ENCODE measurements around the gene LARP4B.

LARP4B gene

GRCh38 chr10:931326-932318 is at the start of gene LARP4B:
TSS of gene LARP4B (minus strand) at chr10:931705. CDS start at chr10:885721, 45,984 bp downstream.
- no CpG with 5 or more reads among the region's 137 CpGs for WGBS (ENCODE audit: insufficient coverage, insufficient read length)
- H3K4me1 ChIP-seq (ENCODE audit: control insufficient read depth, insufficient read depth, low read length): peaks cover 1% of the 10 kb centered on the region; the same call in 1 of the 2 replicates
- H3K4me3 ChIP-seq (ENCODE audit: low read length): peak within 1 kb of the TSS; percentile 79
- H3K27ac ChIP-seq (ENCODE audit: low read length): no peak within 1 kb of the TSS
- no peaks in the 10 kb centered on the region for H3K9me3 ChIP-seq (ENCODE audit: control insufficient read depth, insufficient read depth, low read length)
- peak; percentile 87 for DNase-seq (ENCODE audit: low read depth, low spot score)
- no peaks in the 10 kb centered on the region for H3K27me3 ChIP-seq (ENCODE audit: control insufficient read depth, insufficient read depth, low read length)
- no peaks in the 10 kb centered on the region for H3K36me3 ChIP-seq (ENCODE audit: control insufficient read depth, insufficient read depth, low read length)

GRCh38 chr10:980468-981093 is 49.1 kb upstream of the LARP4B start:
- Histone ChIP-seq H3K4me3 (ENCODE audit: low read length) (no peak overlapping the region), H3K27me3 (ENCODE audit: control insufficient read depth, insufficient read depth, low read length) (no peaks in the 10 kb centered on the region; the same call in 1 of the 2 replicates), H3K27ac (ENCODE audit: low read length) (no peak overlapping the region), H3K36me3 (ENCODE audit: control insufficient read depth, insufficient read depth, low read length) (no peaks in the 10 kb centered on the region), H3K4me1 (ENCODE audit: control insufficient read depth, insufficient read depth, low read length) (no peaks in the 10 kb centered on the region), H3K9me3 (ENCODE audit: control insufficient read depth, insufficient read depth, low read length) (peaks cover 5% of the 10 kb centered on the region)
- DNase-seq (ENCODE audit: low read depth, low spot score): no peak
- WGBS (ENCODE audit: insufficient coverage, insufficient read length): no CpG with 5 or more reads among the region's 5 CpGs

GRCh38 chr10:978826-979421 is 47.4 kb upstream of the LARP4B start:
- H3K4me3 ChIP-seq (ENCODE audit: low read length): no peak overlapping the region
- no peaks in the 10 kb centered on the region for H3K4me1 ChIP-seq (ENCODE audit: control insufficient read depth, insufficient read depth, low read length)
- no peaks in the 10 kb centered on the region for H3K36me3 ChIP-seq (ENCODE audit: control insufficient read depth, insufficient read depth, low read length)
- H3K27me3 ChIP-seq (ENCODE audit: control insufficient read depth, insufficient read depth, low read length): no peaks in the 10 kb centered on the region; the same call in 1 of the 2 replicates
- peaks cover 5% of the 10 kb centered on the region for H3K9me3 ChIP-seq (ENCODE audit: control insufficient read depth, insufficient read depth, low read length)
- no peak for DNase-seq (ENCODE audit: low read depth, low spot score)
- WGBS (ENCODE audit: insufficient coverage, insufficient read length): no CpG with 5 or more reads among the region's 2 CpGs
- H3K27ac ChIP-seq (ENCODE audit: low read length): no peak overlapping the region

GRCh38 chr10:976316-976715 is 44.8 kb upstream of the LARP4B start:
- peaks cover 5% of the 10 kb centered on the region for H3K9me3 ChIP-seq (ENCODE audit: control insufficient read depth, insufficient read depth, low read length)
- H3K27ac ChIP-seq (ENCODE audit: low read length): no peak overlapping the region
- H3K4me3 ChIP-seq (ENCODE audit: low read length): no peak overlapping the region
- H3K36me3 ChIP-seq (ENCODE audit: control insufficient read depth, insufficient read depth, low read length): no peaks in the 10 kb centered on the region
- no peaks in the 10 kb centered on the region for H3K4me1 ChIP-seq (ENCODE audit: control insufficient read depth, insufficient read depth, low read length)
- no CpG with 5 or more reads among the region's 22 CpGs for WGBS (ENCODE audit: insufficient coverage, insufficient read length)
- H3K27me3 ChIP-seq (ENCODE audit: control insufficient read depth, insufficient read depth, low read length): no peaks in the 10 kb centered on the region; the same call in 1 of the 2 replicates
- DNase-seq (ENCODE audit: low read depth, low spot score): no peak

GRCh38 chr10:974785-975074 is 43.2 kb upstream of the LARP4B start:
- H3K4me3 ChIP-seq (ENCODE audit: low read length): no peak overlapping the region
- no peaks in the 10 kb centered on the region for H3K4me1 ChIP-seq (ENCODE audit: control insufficient read depth, insufficient read depth, low read length)
- DNase-seq (ENCODE audit: low read depth, low spot score): no peak
- no CpG with 5 or more reads among the region's 5 CpGs for WGBS (ENCODE audit: insufficient coverage, insufficient read length)
- H3K36me3 ChIP-seq (ENCODE audit: control insufficient read depth, insufficient read depth, low read length): no peaks in the 10 kb centered on the region
- H3K27ac ChIP-seq (ENCODE audit: low read length): no peak overlapping the region
- H3K9me3 ChIP-seq (ENCODE audit: control insufficient read depth, insufficient read depth, low read length): no peaks in the 10 kb centered on the region
- no peaks in the 10 kb centered on the region for H3K27me3 ChIP-seq (ENCODE audit: control insufficient read depth, insufficient read depth, low read length)

GRCh38 chr10:974038-974784 is 42.7 kb upstream of the LARP4B start:
- Histone ChIP-seq H3K4me1 (ENCODE audit: control insufficient read depth, insufficient read depth, low read length) (no peaks in the 10 kb centered on the region), H3K9me3 (ENCODE audit: control insufficient read depth, insufficient read depth, low read length) (no peaks in the 10 kb centered on the region), H3K36me3 (ENCODE audit: control insufficient read depth, insufficient read depth, low read length) (no peaks in the 10 kb centered on the region), H3K4me3 (ENCODE audit: low read length) (no peak overlapping the region), H3K27ac (ENCODE audit: low read length) (no peak overlapping the region), H3K27me3 (ENCODE audit: control insufficient read depth, insufficient read depth, low read length) (no peaks in the 10 kb centered on the region)
- no peak for DNase-seq (ENCODE audit: low read depth, low spot score)
- no CpG with 5 or more reads among the region's 20 CpGs for WGBS (ENCODE audit: insufficient coverage, insufficient read length)

GRCh38 chr10:972763-973162 is 41.3 kb upstream of the LARP4B start:
- Histone ChIP-seq H3K36me3 (ENCODE audit: control insufficient read depth, insufficient read depth, low read length) (no peaks in the 10 kb centered on the region), H3K4me1 (ENCODE audit: control insufficient read depth, insufficient read depth, low read length) (no peaks in the 10 kb centered on the region), H3K9me3 (ENCODE audit: control insufficient read depth, insufficient read depth, low read length) (no peaks in the 10 kb centered on the region), H3K27me3 (ENCODE audit: control insufficient read depth, insufficient read depth, low read length) (no peaks in the 10 kb centered on the region), H3K27ac (ENCODE audit: low read length) (no peak overlapping the region), H3K4me3 (ENCODE audit: low read length) (no peak overlapping the region)
- WGBS (ENCODE audit: insufficient coverage, insufficient read length): no CpG with 5 or more reads among the region's 8 CpGs
- no peak for DNase-seq (ENCODE audit: low read depth, low spot score)

- no peak for DNase-seq (ENCODE audit: low read depth, low spot score)
- Histone ChIP-seq H3K27ac (ENCODE audit: low read length) (no peak overlapping the region), H3K4me1 (ENCODE audit: control insufficient read depth, insufficient read depth, low read length) (no peaks in the 10 kb centered on the region), H3K9me3 (ENCODE audit: control insufficient read depth, insufficient read depth, low read length) (no peaks in the 10 kb centered on the region), H3K27me3 (ENCODE audit: control insufficient read depth, insufficient read depth, low read length) (no peaks in the 10 kb centered on the region), H3K36me3 (ENCODE audit: control insufficient read depth, insufficient read depth, low read length) (no peaks in the 10 kb centered on the region), H3K4me3 (ENCODE audit: low read length) (no peak overlapping the region)
- WGBS (ENCODE audit: insufficient coverage, insufficient read length): no CpG with 5 or more reads among the region's 12 CpGs
These were observed 40.1 kb upstream of the LARP4B start for GRCh38 chr10:971613-972012.

- Histone ChIP-seq H3K9me3 (ENCODE audit: control insufficient read depth, insufficient read depth, low read length) (no peaks in the 10 kb centered on the region), H3K4me1 (ENCODE audit: control insufficient read depth, insufficient read depth, low read length) (no peaks in the 10 kb centered on the region), H3K27ac (ENCODE audit: low read length) (no peak overlapping the region), H3K27me3 (ENCODE audit: control insufficient read depth, insufficient read depth, low read length) (no peaks in the 10 kb centered on the region), H3K4me3 (ENCODE audit: low read length) (no peak overlapping the region), H3K36me3 (ENCODE audit: control insufficient read depth, insufficient read depth, low read length) (no peaks in the 10 kb centered on the region)
- no peak for DNase-seq (ENCODE audit: low read depth, low spot score)
- WGBS (ENCODE audit: insufficient coverage, insufficient read length): no CpG with 5 or more reads among the region's 4 CpGs
These were observed 39.6 kb upstream of the LARP4B start for GRCh38 chr10:971150-971542.
